Panc1 (cell line): Measurements from ENCODE around the gene DLG2.

Experiments used
- CTCF ChIP-seq: fragments of 450-650 bp; IDR thresholded peaks from 2 replicates; pipeline ENCODE4 v1.5.1; 2017; ENCODE audit warnings: mild to moderate bottlenecking
- POLR2AphosphoS5 ChIP-seq: IDR thresholded peaks from 2 replicates; pipeline ENCODE4 v1.6.1; 2012; ENCODE audit warnings: mild to moderate bottlenecking, low read depth, low read length, moderate library complexity

- no peak for TF ChIP-seq CTCF
- TF ChIP-seq POLR2AphosphoS5, result no peak
Measured at GRCh38 chr11:85526564-85526963, 100.6 kb downstream of the DLG2 start.
